GM12878 (cell line): ENCODE measurements around the gene SERTAD2. TPM values are rescaled to one million over a fixed set of nuclear protein-coding genes. Genes with fewer than 3 reads are reported as not detected.
A peak's percentile ranks its signal among the peaks of the same experiment; 100 is the strongest.

Experiments used
- BCL3 ChIP-seq: IDR thresholded peaks from 2 replicates; pipeline ENCODE4 v1.6.1; 2011; ENCODE audit warnings: borderline replicate concordance, low read depth, mild to moderate bottlenecking, moderate library complexity, low read length; ENCODE audit not compliant: insufficient read depth, poor library complexity, severe bottlenecking
- CBX5 ChIP-seq: sonication (generic); IDR thresholded peaks from 2 replicates; pipeline ENCODE4 v1.6.1; 2016; ENCODE audit warnings: low read depth, moderate library complexity, mild to moderate bottlenecking, inconsistent platforms
- CHD4 ChIP-seq: fragments of 200-600 bp; sonication (generic); IDR thresholded peaks from 2 replicates; pipeline ENCODE4 v1.6.1; 2016; ENCODE audit warnings: mild to moderate bottlenecking
- E2F4 ChIP-seq: IDR thresholded peaks from 2 replicates; pipeline ENCODE4 v1.6.1; 2012; ENCODE audit warnings: low read depth, low read length, improper control_type of control experiment
- ELK1 ChIP-seq: IDR thresholded peaks from 2 replicates; pipeline ENCODE4 v1.6.1; 2012; ENCODE audit warnings: low read depth, low read length, improper control_type of control experiment
- ETV6 ChIP-seq, 2 experiments: fragments of 450-650 bp in 1 of 2; IDR thresholded peaks in 1 of 2; conservative IDR thresholded peaks in 1 of 2; 2 replicates each; pipeline ENCODE4 v1.6.1; 2014; ENCODE audit warnings: antibody characterized with exemption in 1 of 2, borderline replicate concordance in 1 of 2, low read depth in 1 of 2, mild to moderate bottlenecking in 1 of 2, moderate library complexity in 1 of 2
- EZH2 ChIP-seq: IDR thresholded peaks from 2 replicates; pipeline ENCODE4 v1.6.1; 2012; ENCODE audit warnings: low read depth, mild to moderate bottlenecking, control low read depth, inconsistent platforms, low read length, borderline replicate concordance; ENCODE audit not compliant: control insufficient read depth
- FOXK2 ChIP-seq: fragments of 450-650 bp; IDR thresholded peaks from 2 replicates; pipeline ENCODE4 v1.6.1; 2017; ENCODE audit warnings: mild to moderate bottlenecking, moderate library complexity
- HCFC1 ChIP-seq: fragments of 150-350 bp; IDR thresholded peaks from 2 replicates; pipeline ENCODE4 v1.6.1; 2014; ENCODE audit warnings: low read length
- HDAC2 ChIP-seq: fragments of 200-600 bp; sonication (generic); IDR thresholded peaks from 2 replicates; pipeline ENCODE4 v1.6.1; 2017
- HDAC6 ChIP-seq: fragments of 200-600 bp; sonication (generic); IDR thresholded peaks from one replicate; pipeline ENCODE4 v1.8.0; 2017; ENCODE audit warnings: antibody characterized with exemption; ENCODE audit not compliant: unreplicated experiment
- IRF4 ChIP-seq: IDR thresholded peaks from 2 replicates; pipeline ENCODE4 v1.6.1; 2011; ENCODE audit warnings: low read depth, low read length
- JUNB ChIP-seq: IDR thresholded peaks from 2 replicates; pipeline ENCODE4 v1.6.1; 2016; ENCODE audit warnings: antibody characterized with exemption, mild to moderate bottlenecking
- NBN ChIP-seq: fragments of 450-650 bp; IDR thresholded peaks from 2 replicates; pipeline ENCODE4 v1.6.1; 2016
- NFYB ChIP-seq: IDR thresholded peaks from 2 replicates; pipeline ENCODE4 v1.6.1; 2011; ENCODE audit warnings: low read depth, mild to moderate bottlenecking, low read length, improper control_type of control experiment, moderate library complexity; ENCODE audit not compliant: insufficient read depth
- NRF1 ChIP-seq: conservative IDR thresholded peaks from 2 replicates; pipeline ENCODE4 v1.6.1; 2011; ENCODE audit warnings: mild to moderate bottlenecking, low read depth, low read length, improper control_type of control experiment
- PML ChIP-seq: IDR thresholded peaks from 2 replicates; pipeline ENCODE4 v1.6.1; 2012; ENCODE audit warnings: low read length, inconsistent platforms
- SKIL ChIP-seq: fragments of 450-650 bp; IDR thresholded peaks from 2 replicates; pipeline ENCODE4 v1.6.1; 2017; ENCODE audit warnings: mild to moderate bottlenecking, low read depth, inconsistent platforms; ENCODE audit not compliant: poor library complexity, severe bottlenecking
- SMAD1 ChIP-seq: fragments of 450-650 bp; IDR thresholded peaks from 2 replicates; pipeline ENCODE4 v1.6.1; 2018; ENCODE audit warnings: mild to moderate bottlenecking, low read depth; ENCODE audit not compliant: partially characterized antibody
- SMC3 ChIP-seq: IDR thresholded peaks from 2 replicates; pipeline ENCODE4 v1.6.1; 2011; ENCODE audit warnings: low read length, improper control_type of control experiment, borderline replicate concordance
- SP1 ChIP-seq: IDR thresholded peaks from one replicate; pipeline ENCODE4 v1.6.1; 2011; ENCODE audit warnings: low read depth, low read length
- STAT3 ChIP-seq: IDR thresholded peaks from 2 replicates; pipeline ENCODE4 v1.6.1; 2011; ENCODE audit warnings: low read depth, low read length, improper control_type of control experiment
- TAF1 ChIP-seq: IDR thresholded peaks from 2 replicates; pipeline ENCODE4 v1.6.1; 2011; ENCODE audit warnings: mild to moderate bottlenecking, low read depth, low read length, borderline replicate concordance
- TCF7 ChIP-seq: IDR thresholded peaks from 2 replicates; pipeline ENCODE4 v1.6.1; 2014; ENCODE audit warnings: antibody characterized with exemption, borderline replicate concordance
- polyA plus RNA-seq, 11 experiments: library from polyadenylated mRNA; depleted of rRNA in 4 of 11; unstranded in 6 of 11; stranded (reverse) in 5 of 11; fragments of >200 nt; fragmentation: Nextera tagmentation in 4 of 11; fragmentation: Illumina TruSeq in 1 of 11; extraction: Ambion mirVana in 4 of 11; extraction: Trizol in 1 of 11; gene quantifications; 1 replicate in 1 of 11; 2 replicates in 10 of 11; pipeline versions ENCODE4 v1.2.1 to v1.2.3, GENCODE V29; 2011 to 2016; ENCODE audit warnings: inconsistent platforms in 2 of 11, missing spikeins in 2 of 11, low read depth in 1 of 11
- total RNA-seq, 4 experiments: library from RNA; depleted of rRNA in 3 of 4; stranded (reverse); fragments of >200 nt in 3 of 4; fragmentation: Illumina TruSeq in 1 of 4; extraction: Trizol in 1 of 4; gene quantifications; 2 replicates each; pipeline versions ENCODE4 v1.2.1 to v1.2.3, GENCODE V29; 2013 to 2021

SERTAD2 gene
- total and polyA plus RNA-seq, 10 of the 15 experiments (the other 5 are each of a cell fraction or from before 2014, with no cell fraction given) = 7.9 to 28.7 (median 20.1) TPM

- TF ChIP-seq FOXK2 (peak; percentile 39; the same call in 1 of the 2 replicates), PML (0 out of 2 replicates have a peak, but pooled peaks have one; percentile 68), BCL3 (peak; percentile 43), NBN (peak; percentile 79), CHD4 (no peak), ELK1 (no peak), E2F4 (no peak), IRF4 (peak; percentile 68; the same call in 1 of the 2 replicates), NFYB (peak; percentile 97), SP1 (peak; percentile 77), TAF1 (peak; percentile 33; the same call in 1 of the 2 replicates), SKIL (peak; percentile 44), EZH2 (no peak), JUNB (peak; percentile 89), HCFC1 (peak; percentile 15; the same call in 1 of the 2 replicates), HDAC6 (no peak), STAT3 (no peak), NRF1 (peak; percentile 39), HDAC2 (no peak), SMAD1 (no peak), SMC3 (no peak), TCF7 (no peak), CBX5 (no peak), ETV6 (conservative IDR thresholded peaks at IDR 0.05 in 1 of 2, IDR thresholded peaks at IDR 0.05 in 1 of 2; ENCODE audit: borderline replicate concordance in 1 of 2, low read depth in 1 of 2) (peak in 1 of 2 experiments; percentile 43; a peak in 1 of 4 replicates)
These were observed 47.0 kb downstream of the SERTAD2 start (continued) for GRCh38 chr2:64606479-64607363.
